Mucosa of rectum (tissue), 2 donors: Measurements from ENCODE around the gene ABCG2.

Source experiments
- H3K27ac ChIP-seq, 2 donors: one replicate each; pipeline ENCODE4 v1.7.0; 2013; ENCODE audit warnings: inconsistent platforms in 2 of 2, low read depth in 2 of 2, low read length in 2 of 2
- H3K27me3 ChIP-seq, 2 donors: one replicate each; pipeline ENCODE4 v1.7.0; 2013; ENCODE audit warnings: low read length in 2 of 2; ENCODE audit not compliant: control insufficient read depth in 2 of 2, insufficient read depth in 2 of 2
- H3K36me3 ChIP-seq, 2 donors: one replicate each; pipeline ENCODE4 v1.7.0; 2013; ENCODE audit warnings: low read length in 2 of 2; ENCODE audit not compliant: control insufficient read depth in 2 of 2, insufficient read depth in 2 of 2
- H3K4me1 ChIP-seq, 2 donors: one replicate each; pipeline ENCODE4 v1.7.0; 2013; ENCODE audit warnings: low read length in 2 of 2, mild to moderate bottlenecking in 1 of 2; ENCODE audit not compliant: control insufficient read depth in 2 of 2, insufficient read depth in 2 of 2
- H3K4me3 ChIP-seq, 2 donors: one replicate each; pipeline ENCODE4 v1.7.0; 2013; ENCODE audit warnings: low read length in 2 of 2
- H3K9ac ChIP-seq, 2 donors: one replicate each; pipeline ENCODE4 v1.7.0; 2013; ENCODE audit warnings: low read length in 2 of 2, low read depth in 1 of 2, mild to moderate bottlenecking in 1 of 2
- H3K9me3 ChIP-seq, 2 donors: one replicate each; pipeline ENCODE4 v1.7.0; 2013; ENCODE audit warnings: low read length in 2 of 2; ENCODE audit not compliant: control insufficient read depth in 2 of 2
- donor health status: healthy.
- donor health status: Normal muscosa, but diverticular disease.

Gene ABCG2

DNA sequence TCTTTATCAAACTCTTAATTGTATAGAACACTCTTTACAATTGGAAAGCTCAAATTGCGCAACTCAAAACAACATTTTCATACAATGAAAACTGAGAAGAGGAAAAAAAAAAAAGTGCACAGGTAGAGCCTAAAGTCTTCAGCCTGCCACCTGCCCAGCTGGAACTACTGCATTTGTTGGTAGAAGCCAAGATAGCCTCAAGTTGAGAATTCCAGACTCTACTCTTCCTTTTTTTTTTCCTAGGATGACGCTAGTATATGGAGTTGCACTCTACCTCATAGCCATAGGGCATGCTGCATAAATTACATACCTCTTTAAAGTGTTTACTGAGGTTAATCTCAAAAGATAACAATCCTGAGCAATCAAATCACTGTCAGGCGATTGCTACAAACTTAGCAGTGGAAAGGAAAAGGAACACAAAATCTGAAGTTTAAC lies 13.6 kb downstream of the ABCG2 start:
- no peaks in the 10 kb centered on the region for H3K36me3 ChIP-seq
- peaks cover 0 to 3% of the 10 kb centered on the region in 2 donors for H3K4me1 ChIP-seq
- H3K9ac ChIP-seq: no peak overlapping the region
- H3K9me3 ChIP-seq: no peaks in the 10 kb centered on the region
- H3K4me3 ChIP-seq: no peak overlapping the region
- H3K27ac ChIP-seq: peak overlapping the region in 1 of 2 donors; percentile 25
- no peaks in the 10 kb centered on the region for H3K27me3 ChIP-seq

DNA sequence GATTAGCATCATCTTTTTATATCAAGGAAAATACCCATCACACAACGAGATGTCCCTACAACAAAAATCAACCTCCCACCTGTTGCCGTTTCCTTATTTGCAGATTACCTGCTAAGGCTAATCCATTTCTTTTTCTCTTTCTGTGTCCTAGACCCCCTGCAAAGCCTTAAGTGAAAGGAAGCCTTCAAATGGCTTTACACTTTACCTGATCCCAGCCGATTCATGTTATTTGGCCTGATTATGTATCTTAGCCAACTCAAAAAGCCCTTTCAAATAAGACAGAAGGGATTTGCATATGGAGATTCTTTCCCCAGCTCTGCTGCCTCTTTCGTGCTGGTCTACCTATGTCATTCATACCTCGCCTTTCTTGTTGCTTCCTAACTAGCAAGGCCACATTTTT lies 14.4 kb downstream of the ABCG2 start:
- no peaks in the 10 kb centered on the region for H3K27me3 ChIP-seq
- no peaks in the 10 kb centered on the region for H3K36me3 ChIP-seq
- no peak overlapping the region for H3K4me3 ChIP-seq
- H3K9ac ChIP-seq: no peak overlapping the region
- H3K27ac ChIP-seq: no peak overlapping the region
- H3K4me1 ChIP-seq: peaks cover 0 to 3% of the 10 kb centered on the region in 2 donors
- H3K9me3 ChIP-seq: no peaks in the 10 kb centered on the region

DNA sequence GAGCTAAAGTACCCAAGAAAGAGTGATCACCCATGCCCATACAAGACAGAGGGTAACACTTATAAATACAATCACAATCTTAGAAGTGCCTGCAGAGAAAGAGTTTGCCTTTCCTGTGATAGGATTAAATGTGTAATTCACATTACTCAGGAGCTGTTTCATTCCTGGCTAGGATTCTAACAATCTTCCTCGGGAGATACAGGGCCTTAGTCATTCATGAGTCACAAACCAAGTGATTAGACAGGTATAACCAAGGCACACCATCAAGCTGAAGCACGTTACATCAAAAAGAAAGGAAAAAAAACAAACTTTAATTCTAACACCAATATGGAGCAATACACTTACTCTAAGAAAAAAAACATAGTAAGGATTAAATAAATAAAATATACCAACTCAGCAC lies 14.9 kb downstream of the ABCG2 start:
- Histone ChIP-seq H3K4me3 (no peak overlapping the region), H3K4me1 (peaks cover 0 to 3% of the 10 kb centered on the region in 2 donors), H3K9ac (no peak overlapping the region), H3K36me3 (no peaks in the 10 kb centered on the region), H3K9me3 (no peaks in the 10 kb centered on the region), H3K27me3 (no peaks in the 10 kb centered on the region), H3K27ac (peak overlapping the region in 1 of 2 donors; percentile 52)

DNA sequence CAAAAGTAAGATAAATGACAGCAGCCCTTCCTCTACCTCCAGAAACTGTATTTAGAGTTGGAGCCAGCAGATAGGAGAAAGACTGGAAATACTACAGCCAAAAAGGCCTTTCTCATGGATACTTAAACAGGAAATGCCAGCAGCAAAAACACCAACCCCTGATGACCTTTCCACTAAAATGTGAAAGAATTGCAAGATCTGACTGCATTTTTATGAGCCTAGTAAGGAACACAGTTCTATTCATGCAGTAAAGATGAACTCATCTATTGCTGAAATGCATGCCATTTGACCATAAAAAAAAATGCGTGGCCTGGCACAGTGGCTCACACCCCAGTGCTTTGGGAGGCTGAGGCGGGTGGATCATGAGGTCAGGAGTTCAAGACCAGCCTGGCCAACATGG lies 19.9 kb downstream of the ABCG2 start:
- no peaks in the 10 kb centered on the region for H3K9me3 ChIP-seq
- no peak overlapping the region for H3K4me3 ChIP-seq
- H3K36me3 ChIP-seq: no peaks in the 10 kb centered on the region
- peak overlapping the region in 1 of 2 donors; percentile 21 for H3K27ac ChIP-seq
- no peaks in the 10 kb centered on the region for H3K27me3 ChIP-seq
- H3K4me1 ChIP-seq: peaks cover 2 to 8% of the 10 kb centered on the region in 2 donors
- no peak overlapping the region for H3K9ac ChIP-seq

DNA sequence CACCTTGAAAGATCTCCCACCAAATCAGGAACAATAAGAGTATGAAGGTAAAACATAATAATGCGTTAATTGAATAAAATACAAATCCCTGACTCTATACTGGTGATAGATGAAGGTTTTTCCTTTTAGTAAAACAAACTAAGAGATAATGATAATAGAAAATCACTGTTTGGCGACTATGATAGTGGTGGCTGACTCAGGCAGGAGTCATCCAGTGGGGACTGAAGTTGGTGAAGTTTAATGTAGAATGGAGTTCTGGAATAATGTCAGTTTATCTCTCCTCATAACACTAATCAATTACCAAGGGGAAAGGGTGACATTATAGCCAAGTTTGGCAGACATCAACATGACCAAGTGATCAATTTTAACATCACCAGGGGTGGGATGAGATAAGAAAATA lies 21.3 kb downstream of the ABCG2 start:
- H3K4me1 ChIP-seq: peaks cover 2 to 8% of the 10 kb centered on the region in 2 donors
- no peak overlapping the region for H3K27ac ChIP-seq
- no peak overlapping the region for H3K9ac ChIP-seq
- H3K36me3 ChIP-seq: no peaks in the 10 kb centered on the region
- no peaks in the 10 kb centered on the region for H3K27me3 ChIP-seq
- H3K4me3 ChIP-seq: no peak overlapping the region
- no peaks in the 10 kb centered on the region for H3K9me3 ChIP-seq

- H3K4me1 ChIP-seq: peaks cover 2 to 8% of the 10 kb centered on the region in 2 donors
- no peaks in the 10 kb centered on the region for H3K9me3 ChIP-seq
- H3K4me3 ChIP-seq: no peak overlapping the region
- H3K27ac ChIP-seq: no peak overlapping the region
- H3K36me3 ChIP-seq: no peaks in the 10 kb centered on the region
- no peak overlapping the region for H3K9ac ChIP-seq
- H3K27me3 ChIP-seq: no peaks in the 10 kb centered on the region
Observed at GRCh38 chr4:88136249-88136648, 22.2 kb downstream of the ABCG2 start.

GRCh38 chr4:88135356-88135663 lies 23.1 kb downstream of the ABCG2 start:
- Histone ChIP-seq H3K4me3 (no peak overlapping the region), H3K4me1 (peaks cover 2 to 8% of the 10 kb centered on the region in 2 donors), H3K27ac (peak overlapping the region in 1 of 2 donors; percentile 17), H3K9me3 (no peaks in the 10 kb centered on the region), H3K27me3 (no peaks in the 10 kb centered on the region), H3K9ac (no peak overlapping the region), H3K36me3 (no peaks in the 10 kb centered on the region)

DNA sequence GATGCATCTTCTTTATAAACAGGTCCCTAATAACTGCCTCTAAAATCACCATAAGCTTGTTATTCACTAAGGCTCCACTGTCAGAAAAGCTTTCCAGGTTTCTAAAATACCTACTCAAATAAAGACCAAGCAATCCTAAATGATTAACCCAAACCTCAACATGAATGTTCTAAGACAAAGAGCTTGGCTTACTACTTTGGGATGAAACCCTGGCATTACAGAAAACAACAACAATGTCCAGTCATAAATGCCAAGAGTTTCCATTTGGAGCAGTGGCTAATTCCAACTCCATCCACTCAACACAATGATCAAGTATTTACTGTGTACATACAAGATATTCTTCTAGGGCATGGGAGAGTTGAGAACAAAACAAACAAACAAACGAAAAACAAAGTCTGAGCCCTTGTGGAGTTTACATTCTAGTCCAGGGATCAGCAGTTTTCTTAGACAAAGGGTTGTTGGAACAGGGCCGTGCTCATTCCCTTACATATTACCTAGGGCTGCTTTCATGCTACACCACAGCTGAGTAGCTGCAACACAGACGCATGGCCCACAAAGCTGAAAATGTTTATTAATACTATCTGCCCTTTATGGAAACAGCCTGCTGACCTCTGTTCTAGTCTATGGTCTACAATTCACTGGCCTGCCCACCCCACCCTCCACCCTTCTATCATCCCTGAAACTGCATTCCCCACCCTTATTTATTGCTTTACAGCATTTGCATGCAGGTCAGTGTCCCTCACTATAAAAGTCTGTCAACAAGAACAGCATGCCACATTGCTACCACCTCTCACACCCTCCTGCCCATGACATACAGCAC lies 23.7 kb downstream of the ABCG2 start:
- peak overlapping the region in 1 of 2 donors; percentile 33 for H3K4me3 ChIP-seq
- peak overlapping the region; percentile 58 to 67 for H3K27ac ChIP-seq

GRCh38 chr4:88134111-88134510 lies 24.3 kb downstream of the ABCG2 start:
- H3K4me3 ChIP-seq: no peak overlapping the region
- H3K27ac ChIP-seq: peak overlapping the region; percentile 16 to 58
- H3K36me3 ChIP-seq: no peaks in the 10 kb centered on the region
- H3K9me3 ChIP-seq: no peaks in the 10 kb centered on the region
- no peak overlapping the region for H3K9ac ChIP-seq
- peaks cover 2 to 8% of the 10 kb centered on the region in 2 donors for H3K4me1 ChIP-seq
- no peaks in the 10 kb centered on the region for H3K27me3 ChIP-seq

More for the DNA sequence above, 23.7 kb downstream of the ABCG2 start:
- H3K4me1 ChIP-seq: peaks cover 2 to 8% of the 10 kb centered on the region in 2 donors
- no peaks in the 10 kb centered on the region for H3K36me3 ChIP-seq
- no peaks in the 10 kb centered on the region for H3K9me3 ChIP-seq
- H3K27me3 ChIP-seq: no peaks in the 10 kb centered on the region
- H3K9ac ChIP-seq: no peak overlapping the region

DNA sequence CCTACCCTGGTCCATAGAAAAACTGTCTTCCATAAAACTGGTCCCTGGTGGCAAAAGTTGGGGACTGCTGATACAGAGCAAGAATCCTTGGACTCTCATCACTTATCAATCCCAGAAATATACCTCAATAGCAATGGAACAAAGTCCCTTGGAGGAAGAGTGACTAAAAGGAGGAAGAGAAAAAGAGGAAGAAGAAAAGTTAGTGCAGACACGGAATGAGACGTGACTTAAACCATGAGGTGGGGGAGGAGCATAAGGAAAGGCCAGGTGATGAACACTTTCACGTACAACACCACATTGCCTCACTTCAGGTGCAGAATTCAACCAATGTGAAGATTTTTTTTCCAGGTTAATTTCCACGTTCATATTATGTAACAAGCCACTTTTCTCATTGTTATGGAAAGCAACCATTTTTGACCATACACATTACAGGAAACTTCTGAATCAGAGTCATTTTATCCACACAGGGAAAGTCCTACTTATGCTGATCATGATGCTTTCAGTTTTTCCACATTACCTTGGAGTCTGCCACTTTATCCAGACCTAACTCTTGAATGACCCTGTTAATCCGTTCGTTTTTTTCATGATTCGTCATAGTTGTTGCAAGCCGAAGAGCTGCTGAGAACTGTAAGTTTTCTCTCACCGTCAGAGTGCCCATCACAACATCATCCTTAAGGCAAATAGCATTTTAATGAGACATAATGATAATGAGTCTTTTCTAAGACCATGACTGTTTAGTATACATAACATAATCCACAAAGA lies 27.7 kb downstream of the ABCG2 start:
- H3K36me3 ChIP-seq: no peaks in the 10 kb centered on the region
- H3K9ac ChIP-seq: no peak overlapping the region
- H3K4me1 ChIP-seq: peaks cover 2 to 8% of the 10 kb centered on the region in 2 donors
- no peaks in the 10 kb centered on the region for H3K27me3 ChIP-seq
- no peak overlapping the region for H3K4me3 ChIP-seq
- H3K27ac ChIP-seq: no peak overlapping the region
- no peaks in the 10 kb centered on the region for H3K9me3 ChIP-seq
